Left ventricle myocardium inferior (tissue), 1 donor: ENCODE results near the gene VAV3. TPM values are rescaled to one million over a fixed set of nuclear protein-coding genes. Genes with fewer than 3 reads are reported as not detected.

Source experiments
- DNase-seq: peaks from one replicate; pipeline ENCODE4 v3.0.0-alpha.2; 2020
- H3K27ac ChIP-seq: fragments of 200-600 bp; replicated peaks from 2 replicates; pipeline ENCODE4 v1.8.0; 2021
- H3K27me3 ChIP-seq: fragments of 200-600 bp; 2 replicates; pipeline ENCODE4 v1.8.0; 2021; ENCODE audit warnings: low read depth
- H3K36me3 ChIP-seq: fragments of 200-600 bp; 2 replicates; pipeline ENCODE4 v1.8.0; 2021
- H3K4me1 ChIP-seq: fragments of 200-600 bp; 2 replicates; pipeline ENCODE4 v1.8.0; 2021
- H3K4me3 ChIP-seq: fragments of 200-600 bp; 2 replicates; pipeline ENCODE4 v1.8.0; 2021; ENCODE audit warnings: mild to moderate bottlenecking, moderate library complexity
- H3K9me3 ChIP-seq: fragments of 200-600 bp; replicated peaks from 2 replicates; pipeline ENCODE4 v1.8.0; 2021
- intact Hi-C: fragments of 100-400 bp; cut with micrococcal nuclease; formaldehyde crosslinking; loops from one replicate; pipeline ENCODE4 v1.11.0; 2022
- total RNA-seq: library from RNA; stranded (reverse); fragmentation: NEBNext Ultra II Directional; extraction: Animal tissue kit (Norgen Biotek cat#: 25700); gene quantifications from one replicate; pipeline ENCODE4 v1.2.1, GENCODE V29; 2021
- TF ChIP-seq, protein P1 (sequence below): fragments of 200-600 bp; IDR thresholded peaks from 2 replicates; pipeline ENCODE4 v1.8.0; 2021; ENCODE audit warnings: antibody characterized with exemption, mild to moderate bottlenecking, borderline replicate concordance
- donor health status: DM: no; HTN: yes; CAD: no; lungs with severe emphysema.

The VAV3 gene
- total RNA-seq, 1 donor from 2014 or later = 1.4 TPM

- no peak overlapping the region for H3K4me3 ChIP-seq
- no peaks in the 10 kb centered on the region for H3K9me3 ChIP-seq
- no peaks in the 10 kb centered on the region for H3K4me1 ChIP-seq
- no peaks in the 10 kb centered on the region for H3K27me3 ChIP-seq
- H3K27ac ChIP-seq = no peak overlapping the region
- TF ChIP-seq, protein P1, sequence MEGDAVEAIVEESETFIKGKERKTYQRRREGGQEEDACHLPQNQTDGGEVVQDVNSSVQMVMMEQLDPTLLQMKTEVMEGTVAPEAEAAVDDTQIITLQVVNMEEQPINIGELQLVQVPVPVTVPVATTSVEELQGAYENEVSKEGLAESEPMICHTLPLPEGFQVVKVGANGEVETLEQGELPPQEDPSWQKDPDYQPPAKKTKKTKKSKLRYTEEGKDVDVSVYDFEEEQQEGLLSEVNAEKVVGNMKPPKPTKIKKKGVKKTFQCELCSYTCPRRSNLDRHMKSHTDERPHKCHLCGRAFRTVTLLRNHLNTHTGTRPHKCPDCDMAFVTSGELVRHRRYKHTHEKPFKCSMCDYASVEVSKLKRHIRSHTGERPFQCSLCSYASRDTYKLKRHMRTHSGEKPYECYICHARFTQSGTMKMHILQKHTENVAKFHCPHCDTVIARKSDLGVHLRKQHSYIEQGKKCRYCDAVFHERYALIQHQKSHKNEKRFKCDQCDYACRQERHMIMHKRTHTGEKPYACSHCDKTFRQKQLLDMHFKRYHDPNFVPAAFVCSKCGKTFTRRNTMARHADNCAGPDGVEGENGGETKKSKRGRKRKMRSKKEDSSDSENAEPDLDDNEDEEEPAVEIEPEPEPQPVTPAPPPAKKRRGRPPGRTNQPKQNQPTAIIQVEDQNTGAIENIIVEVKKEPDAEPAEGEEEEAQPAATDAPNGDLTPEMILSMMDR = no peak
- DNase-seq = no peak
- intact Hi-C loops = no loop called here
- no peaks in the 10 kb centered on the region for H3K36me3 ChIP-seq
These were observed 416.7 kb downstream of the VAV3 start for GRCh38 chr1:107548276-107548675.

GRCh38 chr1:107547363-107548155 lies 417.4 kb downstream of the VAV3 start:
- intact Hi-C loops = no loop called here
- DNase-seq = no peak
- TF ChIP-seq, protein P1 = no peak

GRCh38 chr1:107546576-107546975 lies 418.4 kb downstream of the VAV3 start:
- Histone ChIP-seq H3K4me1 (no peaks in the 10 kb centered on the region), H3K27me3 (no peaks in the 10 kb centered on the region), H3K27ac (no peak overlapping the region), H3K36me3 (no peaks in the 10 kb centered on the region), H3K4me3 (no peak overlapping the region), H3K9me3 (no peaks in the 10 kb centered on the region)
- no peak for DNase-seq
- TF ChIP-seq, protein P1 = no peak
- intact Hi-C loops = no loop called here

More at GRCh38 chr1:107547363-107548155, 417.4 kb downstream of the VAV3 start:
- Histone ChIP-seq H3K9me3 (no peaks in the 10 kb centered on the region), H3K27ac (no peak overlapping the region), H3K36me3 (no peaks in the 10 kb centered on the region), H3K4me3 (no peak overlapping the region), H3K27me3 (no peaks in the 10 kb centered on the region), H3K4me1 (no peaks in the 10 kb centered on the region)

DNA sequence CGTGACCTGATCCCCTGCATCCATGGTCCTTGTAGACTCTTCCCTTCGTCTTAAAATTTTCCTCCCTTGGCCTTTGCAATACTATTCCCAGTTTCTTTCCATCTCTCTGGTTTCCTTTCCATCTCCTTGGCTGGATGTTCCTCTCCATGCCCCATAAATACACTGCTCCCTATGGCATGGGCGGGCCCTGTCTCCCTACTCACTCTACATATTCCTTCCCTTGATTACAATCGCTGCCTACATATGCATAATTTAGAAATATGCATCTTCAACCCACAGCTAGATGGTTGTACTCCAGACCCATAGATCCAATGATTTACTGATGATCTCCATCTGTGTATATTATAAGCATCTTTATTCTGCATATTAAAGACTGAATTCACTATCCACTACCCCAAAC lies 419.1 kb downstream of the VAV3 start:
- TF ChIP-seq, protein P1 = no peak
- intact Hi-C loops = no loop called here
- H3K27me3 ChIP-seq = no peaks in the 10 kb centered on the region
- no peak for DNase-seq
- H3K36me3 ChIP-seq = no peaks in the 10 kb centered on the region
- H3K4me1 ChIP-seq = no peaks in the 10 kb centered on the region
- H3K27ac ChIP-seq = no peak overlapping the region
- no peaks in the 10 kb centered on the region for H3K9me3 ChIP-seq
- no peak overlapping the region for H3K4me3 ChIP-seq

DNA sequence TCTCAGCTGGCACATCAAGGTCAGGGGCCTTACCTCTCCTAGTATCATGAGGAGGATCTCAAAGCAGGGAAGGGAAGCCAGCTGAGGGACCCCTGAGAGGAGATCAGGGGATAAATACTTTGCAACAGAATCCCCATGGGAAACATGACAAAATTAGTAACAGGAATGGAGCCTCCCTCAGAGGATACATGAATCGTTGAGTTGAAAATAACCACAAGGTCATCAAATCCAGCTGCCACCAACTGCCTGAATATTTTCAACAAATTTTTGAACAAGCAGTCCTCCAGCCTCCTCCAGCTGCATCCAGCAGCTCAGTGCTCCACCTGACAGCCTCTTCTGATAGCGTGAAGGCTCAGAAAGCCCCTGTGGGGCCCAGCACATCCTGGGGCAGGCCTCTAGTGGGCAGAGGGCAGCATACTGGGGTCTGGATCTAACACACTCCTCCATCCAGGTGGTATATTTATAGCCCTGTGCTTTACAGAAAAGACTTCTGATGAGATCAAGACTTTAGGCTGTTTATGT lies 419.9 kb downstream of the VAV3 start:
- no peak overlapping the region for H3K27ac ChIP-seq
- no peaks in the 10 kb centered on the region for H3K27me3 ChIP-seq
- no peaks in the 10 kb centered on the region for H3K4me1 ChIP-seq
- DNase-seq = no peak
- no peaks in the 10 kb centered on the region for H3K9me3 ChIP-seq
- H3K4me3 ChIP-seq = no peak overlapping the region
- intact Hi-C loops = no loop called here
- H3K36me3 ChIP-seq = no peaks in the 10 kb centered on the region
- TF ChIP-seq, protein P1 = no peak
